Keratinocyte (primary cell): ENCODE data around the gene SESTD1. TPM values are rescaled to one million over a fixed set of nuclear protein-coding genes. Genes with fewer than 3 reads are reported as not detected.

Experiments used
- DNase-seq: peaks from one replicate; pipeline ENCODE4 v3.0.0-alpha.2; 2011; ENCODE audit warnings: low read depth, missing footprints, low spot score
- FAIRE-seq: peaks from 2 replicates; lab custom pipeline; 2011; peaks lifted over from hg19 to GRCh38; lab: Jason Lieb, UNC
- H2AFZ ChIP-seq: 2 replicates; pipeline ENCODE4 v1.6.0; 2012; ENCODE audit warnings: low read length, control low read depth, inconsistent platforms; ENCODE audit not compliant: control insufficient read depth
- H3K27ac ChIP-seq: 2 replicates; pipeline ENCODE4 v1.5.1; 2011; ENCODE audit warnings: low read length; ENCODE audit not compliant: control insufficient read depth, insufficient read depth
- H3K27me3 ChIP-seq: 3 replicates; pipeline ENCODE4 v1.6.0; 2011; ENCODE audit warnings: low read length; ENCODE audit not compliant: control insufficient read depth, insufficient read depth; ENCODE audit errors: extremely low read depth
- H3K36me3 ChIP-seq, 2 experiments: 2 replicates in 1 of 2; 3 replicates in 1 of 2; pipeline ENCODE4 v1.5.1; 2011; ENCODE audit warnings: low read length in 2 of 2, mild to moderate bottlenecking in 1 of 2; ENCODE audit not compliant: control insufficient read depth in 2 of 2, insufficient read depth in 2 of 2; ENCODE audit errors: extremely low read depth in 1 of 2
- H3K4me1 ChIP-seq: 3 replicates; pipeline ENCODE4 v1.5.1; 2011; ENCODE audit warnings: low read length; ENCODE audit not compliant: control insufficient read depth, insufficient read depth; ENCODE audit errors: extremely low read depth
- H3K4me2 ChIP-seq: 3 replicates; pipeline ENCODE4 v1.6.0; 2011; ENCODE audit warnings: low read depth, low read length; ENCODE audit not compliant: control insufficient read depth, insufficient read depth; ENCODE audit errors: extremely low read depth
- H3K4me3 ChIP-seq, 3 experiments: fragments of 200-600 bp in 1 of 3; sonication (generic) in 1 of 3; 2 replicates in 2 of 3; 3 replicates in 1 of 3; pipeline ENCODE4 v1.5.1; 2011 to 2016; ENCODE audit warnings: low read length in 3 of 3, mild to moderate bottlenecking in 3 of 3, control low read depth in 2 of 3, inconsistent platforms in 1 of 3, low read depth in 1 of 3, mixed read lengths in 1 of 3, mixed run types in 1 of 3, moderate library complexity in 1 of 3; ENCODE audit not compliant: control insufficient read depth in 2 of 3, insufficient read depth in 2 of 3; ENCODE audit errors: extremely low read depth in 1 of 3
- H3K79me2 ChIP-seq: 2 replicates; pipeline ENCODE4 v1.6.0; 2012; ENCODE audit warnings: low read length; ENCODE audit not compliant: control insufficient read depth, insufficient read depth
- H3K9ac ChIP-seq: 3 replicates; pipeline ENCODE4 v1.6.0; 2011; ENCODE audit warnings: low read length; ENCODE audit not compliant: control insufficient read depth, insufficient read depth; ENCODE audit errors: extremely low read depth
- H3K9me1 ChIP-seq: 3 replicates; pipeline ENCODE4 v1.6.0; 2011; ENCODE audit warnings: low read length; ENCODE audit not compliant: control insufficient read depth, insufficient read depth; ENCODE audit errors: extremely low read depth
- H3K9me3 ChIP-seq: 2 replicates; pipeline ENCODE4 v1.5.1; 2012; ENCODE audit warnings: low read depth, low read length; ENCODE audit not compliant: control insufficient read depth
- H4K20me1 ChIP-seq: 3 replicates; pipeline ENCODE4 v1.6.0; 2011; ENCODE audit warnings: low read length; ENCODE audit not compliant: control insufficient read depth, insufficient read depth; ENCODE audit errors: extremely low read depth
- EZH2 ChIP-seq: IDR thresholded peaks from one replicate; pipeline ENCODE4 v1.6.1; 2012; ENCODE audit warnings: inconsistent platforms, mild to moderate bottlenecking, low read length, moderate library complexity
- dilution Hi-C: fragments of 300-500 bp; cut with MboI; formaldehyde crosslinking; loops from one replicate; pipeline ENCODE4 v1.7.0; 2020; ENCODE audit warnings: low sequenced_read_pairs; ENCODE audit not compliant: extremely low pct_ligation_motif_present
- polyA plus RNA-seq, 5 experiments: library from polyadenylated mRNA; depleted of rRNA in 3 of 5; stranded (reverse) in 3 of 5; stranded (forward) in 1 of 5; unstranded in 1 of 5; fragments of >200 nt; gene quantifications; 1 replicate in 1 of 5; 2 replicates in 3 of 5; 3 replicates in 1 of 5; pipeline versions ENCODE4 v1.2.1 to v1.2.3, GENCODE V29; 2011 to 2012; ENCODE audit warnings: missing spikeins in 2 of 5, low read depth in 1 of 5, low replicate concordance in 1 of 5
- TF ChIP-seq, protein P1 (sequence below), 3 experiments: IDR thresholded peaks in 1 of 3; conservative IDR thresholded peaks in 1 of 3; optimal IDR thresholded peaks in 1 of 3; 2 replicates in 2 of 3; 3 replicates in 1 of 3; pipeline versions ENCODE3 to v1.5.1; 2011; ENCODE audit warnings: low read length in 3 of 3, mild to moderate bottlenecking in 3 of 3, moderate library complexity in 2 of 3, control low read depth in 1 of 3, inconsistent platforms in 1 of 3; ENCODE audit not compliant: insufficient read depth in 2 of 3; ENCODE audit errors: extremely low read depth in 1 of 3

The SESTD1 gene
- polyA plus RNA-seq, 1 donor (not counting 4 experiments of a cell fraction or from before 2014, with no cell fraction given) = 22.3 TPM

DNA sequence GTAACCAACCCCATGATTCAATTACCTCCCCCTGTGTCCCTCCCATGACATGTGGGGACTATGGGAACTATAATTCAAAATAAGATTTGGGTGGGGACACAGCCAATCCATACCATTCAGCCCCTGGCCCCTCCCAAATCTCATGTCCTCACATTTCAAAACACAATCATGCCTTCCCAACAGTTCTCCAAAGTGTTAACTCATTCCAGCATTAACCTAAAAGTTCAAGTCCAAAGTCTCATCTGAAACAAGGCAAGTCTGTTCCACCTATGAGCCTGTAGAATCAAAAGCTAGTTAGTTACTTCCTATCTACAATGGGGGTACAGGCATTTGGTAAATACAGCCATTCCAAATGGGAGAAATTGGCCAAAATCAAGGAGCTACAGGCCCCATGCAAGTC lies 182.7 kb downstream of the SESTD1 start:
- Histone ChIP-seq H3K27me3 (no peaks in the 10 kb centered on the region), H3K79me2 (no peaks in the 10 kb centered on the region), H3K36me3 (no peaks in the 10 kb centered on the region), H2AFZ (no peak overlapping the region), H3K27ac (no peak overlapping the region), H3K9me3 (no peaks in the 10 kb centered on the region), H3K9me1 (no peaks in the 10 kb centered on the region), H3K9ac (no peak overlapping the region), H3K4me3 (no peak overlapping the region), H3K4me2 (no peak overlapping the region), H3K4me1 (no peaks in the 10 kb centered on the region), H4K20me1 (no peaks in the 10 kb centered on the region)
- FAIRE-seq (no peak), DNase-seq (no peak)
- dilution Hi-C loops = no loop called here
- TF ChIP-seq, protein P1, sequence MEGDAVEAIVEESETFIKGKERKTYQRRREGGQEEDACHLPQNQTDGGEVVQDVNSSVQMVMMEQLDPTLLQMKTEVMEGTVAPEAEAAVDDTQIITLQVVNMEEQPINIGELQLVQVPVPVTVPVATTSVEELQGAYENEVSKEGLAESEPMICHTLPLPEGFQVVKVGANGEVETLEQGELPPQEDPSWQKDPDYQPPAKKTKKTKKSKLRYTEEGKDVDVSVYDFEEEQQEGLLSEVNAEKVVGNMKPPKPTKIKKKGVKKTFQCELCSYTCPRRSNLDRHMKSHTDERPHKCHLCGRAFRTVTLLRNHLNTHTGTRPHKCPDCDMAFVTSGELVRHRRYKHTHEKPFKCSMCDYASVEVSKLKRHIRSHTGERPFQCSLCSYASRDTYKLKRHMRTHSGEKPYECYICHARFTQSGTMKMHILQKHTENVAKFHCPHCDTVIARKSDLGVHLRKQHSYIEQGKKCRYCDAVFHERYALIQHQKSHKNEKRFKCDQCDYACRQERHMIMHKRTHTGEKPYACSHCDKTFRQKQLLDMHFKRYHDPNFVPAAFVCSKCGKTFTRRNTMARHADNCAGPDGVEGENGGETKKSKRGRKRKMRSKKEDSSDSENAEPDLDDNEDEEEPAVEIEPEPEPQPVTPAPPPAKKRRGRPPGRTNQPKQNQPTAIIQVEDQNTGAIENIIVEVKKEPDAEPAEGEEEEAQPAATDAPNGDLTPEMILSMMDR (optimal IDR thresholded peaks at IDR 0.05 in 1 of 3, IDR thresholded peaks at IDR 0.05 in 1 of 3, conservative IDR thresholded peaks at IDR 0.05 in 1 of 3; ENCODE audit: extremely low read depth in 1 of 3, insufficient read depth in 2 of 3, low read length in 3 of 3) = no peak
- TF ChIP-seq EZH2 = no peak

DNA sequence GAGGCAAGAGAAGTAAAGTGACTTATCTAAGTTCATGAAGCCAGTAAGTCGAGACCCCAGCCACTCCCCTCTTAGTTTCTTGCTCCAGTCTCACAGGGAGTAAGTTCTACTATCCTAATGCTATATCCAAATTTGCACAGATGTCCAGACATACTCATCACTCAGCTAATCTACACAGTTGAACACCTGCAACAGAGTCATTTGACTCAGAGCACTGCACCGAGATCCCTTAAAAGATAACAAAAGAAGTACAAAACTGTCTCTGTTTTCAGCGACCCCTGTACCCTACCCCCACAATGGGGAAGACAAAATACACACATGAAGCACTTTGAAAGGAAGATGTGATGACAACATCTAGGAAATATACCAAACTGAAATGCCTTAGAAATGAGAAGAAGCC lies 192.1 kb downstream of the SESTD1 start:
- no peak overlapping the region for H3K4me2 ChIP-seq
- no peak for TF ChIP-seq EZH2
- TF ChIP-seq, protein P1 (optimal IDR thresholded peaks at IDR 0.05 in 1 of 3, IDR thresholded peaks at IDR 0.05 in 1 of 3, conservative IDR thresholded peaks at IDR 0.05 in 1 of 3; ENCODE audit: extremely low read depth in 1 of 3, insufficient read depth in 2 of 3, low read length in 3 of 3) = no peak
- no peaks in the 10 kb centered on the region for H3K9me3 ChIP-seq
- no peak for DNase-seq
- dilution Hi-C loops = no loop called here
- H3K9ac ChIP-seq = no peak overlapping the region
- no peaks in the 10 kb centered on the region for H3K79me2 ChIP-seq
- H3K27ac ChIP-seq = no peak overlapping the region
- no peak overlapping the region for H3K4me3 ChIP-seq
- no peaks in the 10 kb centered on the region for H3K9me1 ChIP-seq
- H3K27me3 ChIP-seq = no peaks in the 10 kb centered on the region
- no peaks in the 10 kb centered on the region for H3K4me1 ChIP-seq
- FAIRE-seq = no peak
- H4K20me1 ChIP-seq = no peaks in the 10 kb centered on the region
- no peaks in the 10 kb centered on the region for H3K36me3 ChIP-seq
- no peak overlapping the region for H2AFZ ChIP-seq
